NOMO-1 treated with dmso at 0.1 percent for 144 hours (cell line): ENCODE data around the gene TBC1D10B.

Source experiments
- DNase-seq: peaks from one replicate; lab custom pipeline; 2025; ENCODE audit not compliant: unreplicated experiment; lab: John Stamatoyannopoulos, UW

The TBC1D10B gene

DNA sequence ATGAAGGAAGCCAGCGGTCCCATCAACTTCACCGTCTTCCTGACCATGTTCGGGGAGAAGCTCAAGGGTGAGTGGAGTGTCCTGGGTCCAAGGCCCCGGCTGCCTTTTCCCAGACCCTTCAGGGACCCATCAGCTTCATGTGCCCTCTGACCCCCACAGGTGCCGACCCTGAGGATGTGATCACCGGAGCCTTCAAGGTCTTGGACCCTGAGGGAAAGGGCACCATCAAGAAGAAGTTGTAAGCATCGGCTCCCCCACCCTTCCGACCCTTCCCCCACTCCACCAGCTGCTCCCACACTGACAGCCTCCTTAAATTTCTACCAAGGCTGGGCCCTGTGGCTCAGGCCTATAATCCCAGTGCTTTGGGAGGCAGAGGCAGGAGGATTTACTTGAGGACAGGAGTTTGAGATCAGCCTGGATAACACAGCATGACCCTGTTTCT is 6.2 kb upstream of the TBC1D10B start:
- DNase-seq = no peak

DNA sequence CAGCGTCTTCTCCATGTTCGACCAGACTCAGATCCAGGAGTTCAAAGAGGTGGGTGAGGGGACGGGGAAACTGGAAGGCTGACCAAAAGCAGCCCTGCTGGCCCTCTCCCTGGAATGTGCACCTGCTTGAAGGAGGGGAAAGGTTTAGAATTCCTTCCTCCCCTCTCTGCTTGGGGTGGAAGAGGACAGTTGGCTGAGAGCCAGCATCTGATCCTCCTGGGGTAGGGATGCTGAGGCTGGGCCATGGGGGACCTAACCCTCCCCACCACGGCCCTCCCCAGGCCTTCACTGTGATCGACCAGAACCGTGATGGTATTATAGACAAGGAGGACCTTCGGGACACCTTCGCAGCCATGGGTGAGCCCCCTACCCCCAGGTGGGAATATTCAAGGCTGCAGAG is 5.6 kb upstream of the TBC1D10B start:
- no peak for DNase-seq

DNA sequence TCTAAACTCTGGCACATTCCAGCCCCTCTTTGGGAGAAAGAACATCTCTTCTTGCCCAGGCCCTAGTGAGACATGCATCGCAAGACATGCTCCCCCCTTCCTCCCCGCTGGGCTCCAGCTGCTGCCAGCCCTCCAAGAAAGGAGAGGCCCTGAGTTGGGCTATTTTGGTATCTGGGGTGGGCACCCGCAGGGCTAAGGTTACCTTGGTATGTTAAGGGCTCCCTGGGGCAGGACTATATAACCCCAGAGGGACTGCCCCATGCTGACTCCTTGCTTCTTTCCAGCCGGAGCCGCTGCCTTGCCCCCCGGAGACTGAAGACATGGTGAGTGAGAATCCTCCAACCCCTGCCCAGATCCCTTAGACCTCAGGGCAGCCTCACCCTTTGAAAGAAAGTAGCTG is 4.2 kb upstream of the TBC1D10B start, which contains the start of gene MYL11:
MYL11 (plus strand) TSS at position 265 of the 400 bp plus-strand sequence; CDS start at position 321, 56 bp downstream.
- no peak for DNase-seq

DNA sequence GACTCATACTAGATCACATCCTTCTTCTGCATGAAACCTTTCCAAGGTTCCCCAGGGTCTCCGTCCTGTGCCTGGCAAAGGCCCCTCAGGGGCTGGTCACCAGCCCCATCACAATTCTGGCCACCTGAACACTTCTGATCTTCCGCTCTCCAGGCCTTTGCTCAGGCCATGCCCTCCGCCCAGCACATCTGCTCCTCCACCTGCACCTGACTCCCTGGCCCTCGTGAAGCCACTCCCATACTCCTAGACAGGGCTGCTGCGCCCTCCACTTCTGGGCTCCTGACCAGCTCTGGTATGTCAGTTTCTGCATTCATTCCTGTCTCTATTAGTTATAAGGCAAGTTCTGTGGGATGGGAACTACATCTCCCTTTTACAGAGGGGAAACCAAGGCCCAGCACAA is 2.4 kb upstream of the TBC1D10B start:
- DNase-seq = no peak

DNA sequence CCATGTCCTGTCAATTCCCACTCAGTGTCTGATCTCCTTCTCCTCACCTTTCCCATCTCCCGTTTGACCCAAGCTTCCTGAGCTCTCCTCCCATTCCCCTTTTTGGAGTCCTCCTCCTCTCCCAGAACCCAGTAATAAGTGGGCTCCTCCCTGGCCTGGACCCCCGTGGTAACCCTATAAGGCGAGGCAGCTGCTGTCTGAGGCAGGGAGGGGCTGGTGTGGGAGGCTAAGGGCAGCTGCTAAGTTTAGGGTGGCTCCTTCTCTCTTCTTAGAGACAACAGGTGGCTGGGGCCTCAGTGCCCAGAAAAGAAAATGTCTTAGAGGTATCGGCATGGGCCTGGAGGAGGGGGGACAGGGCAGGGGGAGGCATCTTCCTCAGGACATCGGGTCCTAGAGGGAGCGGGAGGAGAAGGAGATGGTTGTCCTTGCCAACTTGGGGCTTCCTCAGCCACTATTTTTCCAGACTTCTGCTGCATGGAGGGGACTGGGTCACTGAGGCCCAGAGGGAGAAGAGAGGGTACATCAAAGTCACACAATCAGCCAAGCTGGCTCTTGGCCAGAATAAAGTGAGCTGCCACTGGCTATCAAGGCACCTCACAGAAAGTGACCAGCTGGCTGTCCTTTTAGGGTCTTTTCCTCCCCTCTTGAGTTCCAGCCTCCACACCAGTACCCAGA is 1.9 kb upstream of the TBC1D10B start:
- DNase-seq = no peak

DNA sequence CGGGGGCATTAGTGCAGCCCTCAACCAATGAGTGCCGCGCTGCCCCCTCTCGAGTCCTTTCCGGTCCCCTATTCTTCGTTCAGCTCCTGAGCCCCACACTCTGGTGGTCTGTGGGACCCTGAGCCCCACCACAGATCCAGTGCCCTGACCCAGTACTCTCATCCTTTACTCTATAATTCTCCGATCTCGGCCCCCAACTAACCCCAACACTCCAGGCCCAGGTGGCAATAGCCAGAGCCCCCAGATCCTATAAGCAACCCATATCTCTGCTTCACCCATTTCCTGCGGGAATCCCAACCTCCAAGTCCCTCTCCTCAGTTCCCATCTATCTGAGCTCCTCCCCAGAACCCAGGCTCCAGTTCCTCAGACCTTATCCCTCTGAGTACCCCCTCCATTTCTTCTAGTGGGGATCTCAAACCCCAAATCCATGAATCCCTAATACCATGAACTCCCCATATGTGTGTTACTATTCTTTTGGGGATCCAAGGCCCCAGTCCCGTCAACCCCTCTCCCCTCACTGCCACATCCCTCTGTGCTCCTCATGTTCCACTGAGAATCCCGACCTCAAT is 1.0 kb upstream of the TBC1D10B start:
- DNase-seq = no peak

DNA sequence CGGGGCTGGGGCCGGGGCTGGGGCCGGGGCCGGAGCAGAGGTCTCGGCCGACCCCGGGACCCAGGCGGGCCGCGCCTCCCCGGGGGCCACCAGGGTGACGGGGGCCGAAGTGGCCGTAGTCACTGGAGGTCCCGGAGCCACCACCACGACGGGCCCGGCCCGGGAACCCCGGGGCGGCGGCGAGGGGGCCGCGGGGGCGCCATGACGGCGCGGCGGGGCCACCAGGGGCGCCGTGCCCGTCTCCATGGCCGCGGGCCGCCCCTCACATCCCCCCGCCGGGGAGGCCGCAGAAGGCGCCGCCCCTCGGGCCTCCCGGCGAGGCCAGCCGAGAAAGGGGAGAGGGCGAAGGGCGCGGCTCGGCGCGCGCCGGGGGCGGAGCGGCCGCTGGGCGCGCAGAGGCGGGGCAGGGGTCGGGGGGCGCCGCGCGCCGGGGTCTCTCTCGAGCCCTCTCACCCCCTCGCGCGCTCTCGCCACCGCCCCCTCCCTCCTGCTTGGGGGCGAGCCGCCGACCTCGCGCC is 297 bp downstream of the TBC1D10B start:
- no peak for DNase-seq

DNA sequence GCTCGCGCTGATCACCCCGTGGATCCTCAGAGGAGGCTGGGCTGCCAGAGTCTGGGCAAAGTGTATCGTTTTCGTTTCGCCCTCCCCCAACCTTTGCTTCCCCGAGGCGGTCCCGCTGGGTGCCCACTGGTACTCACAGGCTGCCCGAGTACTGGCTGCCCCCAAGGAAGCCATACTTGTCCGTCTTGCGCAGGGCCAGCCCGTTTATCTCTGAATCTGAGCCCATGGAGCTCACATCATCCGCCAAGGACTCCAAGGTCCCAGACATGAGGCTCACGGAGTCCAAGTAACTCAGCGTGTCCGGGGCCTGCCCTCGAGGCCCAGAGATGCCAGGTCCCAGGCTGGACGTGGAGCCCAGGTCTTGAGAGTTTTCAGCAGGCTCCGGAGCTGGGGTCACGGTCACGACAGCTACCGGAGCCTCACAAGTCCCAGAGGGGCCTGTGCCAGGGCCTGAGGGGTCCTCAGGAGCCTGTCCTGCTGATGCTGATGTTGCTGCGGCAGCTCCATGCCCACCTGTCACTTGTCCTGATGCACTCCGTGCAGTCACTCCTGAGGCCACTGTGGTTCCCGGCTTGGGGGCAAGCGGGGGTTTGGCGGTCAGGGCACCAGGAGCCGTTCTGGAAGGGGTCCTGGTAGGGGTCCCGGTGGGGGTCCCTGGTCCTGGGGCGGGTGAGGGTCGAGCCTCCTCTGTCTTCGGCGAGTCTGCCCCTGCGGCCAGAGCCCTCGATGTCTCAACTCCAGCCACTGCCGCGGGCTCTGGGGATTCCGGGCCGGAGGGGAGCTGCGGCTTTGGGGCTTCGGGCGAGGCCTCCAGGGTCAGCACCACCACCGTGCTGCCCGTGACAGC is 980 bp downstream of the TBC1D10B start:
- DNase-seq = no peak

DNA sequence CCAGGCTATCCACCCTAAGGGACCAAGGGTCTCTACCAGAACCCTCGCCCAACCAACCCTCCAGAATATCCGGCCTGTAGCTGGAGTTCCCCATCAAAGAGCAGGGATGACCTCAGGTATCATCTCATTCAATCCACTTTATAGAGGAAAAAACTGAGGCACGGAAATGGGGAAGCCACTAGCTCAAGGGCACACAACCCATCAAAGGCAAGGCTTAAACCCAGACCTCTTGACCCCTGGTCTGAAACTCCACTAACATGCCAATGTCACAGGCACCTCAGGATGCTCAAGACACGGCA is 1.6 kb downstream of the TBC1D10B start:
- DNase-seq = no peak

DNA sequence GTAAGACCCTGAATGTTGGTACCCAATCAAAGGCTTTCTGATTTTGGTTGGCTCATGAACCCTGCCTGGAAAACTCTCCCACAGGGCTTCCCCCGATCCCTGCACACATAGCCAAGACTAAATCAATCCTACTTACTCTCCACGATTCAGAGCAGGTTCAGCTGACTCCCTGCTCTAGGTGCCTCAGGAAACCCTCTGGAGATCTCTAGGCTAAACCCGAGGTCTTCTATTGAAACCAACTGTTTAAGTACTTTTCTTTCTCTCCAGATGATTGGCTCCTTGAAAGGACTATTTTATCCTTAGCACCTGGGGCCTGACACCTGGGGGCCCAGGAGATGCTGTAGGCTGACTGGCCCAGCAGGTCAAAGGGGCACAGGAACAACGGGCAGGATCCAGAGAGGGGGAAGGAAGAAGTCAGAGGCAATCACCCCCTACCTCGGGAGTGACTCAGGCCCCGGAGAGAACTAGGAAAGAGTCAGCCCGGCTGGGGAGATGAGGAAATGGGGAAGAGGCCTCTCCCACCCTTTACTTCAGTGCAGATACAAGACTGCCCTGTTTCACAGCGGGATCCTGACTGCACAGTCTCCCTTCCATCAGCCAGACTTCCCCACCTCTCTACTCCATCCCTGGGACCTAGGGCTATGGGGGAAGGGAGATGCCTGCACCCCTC is 2.0 kb downstream of the TBC1D10B start:
- DNase-seq = peak; percentile 40

DNA sequence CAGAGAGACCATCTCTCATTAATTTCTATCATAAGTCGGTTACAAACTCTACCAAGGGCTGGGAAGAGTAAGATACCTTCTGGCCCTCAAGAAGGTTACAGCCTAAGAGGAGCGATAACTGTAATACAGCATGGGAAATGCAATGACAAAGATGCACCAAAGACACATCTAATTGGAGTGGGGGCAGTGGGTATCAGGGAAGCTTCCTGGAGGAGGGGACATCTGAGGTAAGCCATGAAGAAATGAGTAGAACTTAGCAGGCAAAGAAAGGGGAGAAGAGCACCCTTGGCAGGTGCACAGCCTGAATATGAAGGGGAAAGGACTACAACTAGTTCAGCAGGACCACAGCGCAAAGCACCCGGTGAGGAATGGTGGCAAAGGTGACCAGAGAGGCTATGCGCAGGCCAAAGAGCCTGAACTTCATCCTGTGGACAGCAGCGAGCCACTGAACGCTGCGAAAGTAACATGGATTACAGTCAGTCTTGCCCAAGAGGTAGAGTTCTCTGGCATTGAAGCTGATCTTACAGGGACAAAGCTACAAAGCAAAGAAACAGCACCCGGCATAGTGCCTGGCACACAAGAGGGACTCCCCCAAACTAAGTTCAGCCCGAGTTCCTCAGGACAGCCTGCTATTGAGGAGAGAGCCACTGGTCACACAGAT is 2.8 kb downstream of the TBC1D10B start:
- DNase-seq = no peak

DNA sequence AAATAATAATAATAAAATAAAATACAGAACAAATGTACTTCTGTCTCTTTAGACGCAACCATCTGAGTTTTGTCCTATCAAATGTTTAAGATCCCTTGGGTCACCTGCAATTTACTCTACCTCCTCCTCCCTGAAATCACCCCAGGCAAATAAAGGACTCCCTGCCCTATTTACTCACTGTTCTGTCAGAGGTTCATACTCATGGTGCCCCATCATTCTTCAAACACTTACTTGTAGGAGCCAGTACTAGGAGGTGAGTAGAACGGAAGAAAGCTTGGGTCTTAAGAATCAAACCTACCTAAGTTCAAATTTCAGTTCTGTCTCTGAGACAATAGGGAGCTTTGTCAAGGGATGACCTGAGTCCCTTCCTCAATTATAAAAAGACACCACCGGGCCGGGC is 3.8 kb downstream of the TBC1D10B start:
- no peak for DNase-seq

DNA sequence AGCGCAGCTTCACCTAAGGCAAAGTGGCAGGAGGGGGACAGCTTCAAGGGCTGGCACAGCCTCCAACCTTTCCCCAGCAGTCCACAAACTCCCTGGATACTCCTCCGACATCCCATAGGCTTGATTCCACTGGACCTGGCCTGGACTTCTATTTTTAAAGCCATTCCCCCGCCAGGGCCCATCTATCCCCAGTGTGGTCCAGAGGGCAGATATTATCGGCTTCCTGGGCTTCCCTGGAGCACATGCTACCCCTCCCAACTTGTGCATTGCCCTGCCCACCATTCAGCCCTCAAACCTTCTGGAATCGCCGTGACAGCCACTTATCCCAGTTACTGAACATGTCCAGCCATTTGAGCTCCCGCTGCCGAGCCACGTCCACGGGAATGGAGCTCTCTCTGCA is 5.1 kb downstream of the TBC1D10B start:
- DNase-seq = no peak

DNA sequence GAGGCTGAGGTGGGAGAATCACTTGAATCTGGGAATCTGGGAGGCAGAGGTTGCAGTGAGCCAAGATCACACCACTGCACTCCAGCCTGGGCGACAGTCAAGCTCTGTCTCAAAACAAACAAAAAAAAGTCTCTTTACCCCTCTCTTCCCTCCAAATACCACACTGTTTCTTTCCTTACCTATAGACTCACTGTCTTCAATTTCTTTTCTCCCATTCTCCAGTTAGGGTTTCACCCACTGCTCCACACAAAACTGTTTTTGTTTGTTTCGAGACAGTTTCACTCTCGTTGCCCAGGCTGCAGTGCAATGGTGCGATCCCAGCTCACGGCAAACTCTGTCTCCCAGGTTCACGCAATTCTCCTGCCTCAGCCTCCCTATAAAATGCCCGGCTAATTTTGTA is 9.1 kb downstream of the TBC1D10B start:
- DNase-seq = no peak

DNA sequence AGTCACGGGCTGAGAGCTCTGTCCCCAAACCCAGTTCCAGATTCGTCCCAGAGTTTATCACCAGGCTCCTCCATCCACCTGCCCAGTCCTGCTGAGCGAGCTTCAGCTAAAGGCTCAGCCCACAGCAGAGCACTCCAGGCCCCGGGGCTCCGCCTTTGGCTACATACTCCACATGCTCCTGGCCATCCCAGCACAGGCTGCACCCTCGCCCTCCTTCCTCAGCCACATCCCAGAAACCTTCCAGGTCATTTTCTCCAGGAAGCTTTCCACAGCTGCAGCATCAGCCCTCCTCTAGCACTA is 10.5 kb downstream of the TBC1D10B start:
- DNase-seq = no peak

DNA sequence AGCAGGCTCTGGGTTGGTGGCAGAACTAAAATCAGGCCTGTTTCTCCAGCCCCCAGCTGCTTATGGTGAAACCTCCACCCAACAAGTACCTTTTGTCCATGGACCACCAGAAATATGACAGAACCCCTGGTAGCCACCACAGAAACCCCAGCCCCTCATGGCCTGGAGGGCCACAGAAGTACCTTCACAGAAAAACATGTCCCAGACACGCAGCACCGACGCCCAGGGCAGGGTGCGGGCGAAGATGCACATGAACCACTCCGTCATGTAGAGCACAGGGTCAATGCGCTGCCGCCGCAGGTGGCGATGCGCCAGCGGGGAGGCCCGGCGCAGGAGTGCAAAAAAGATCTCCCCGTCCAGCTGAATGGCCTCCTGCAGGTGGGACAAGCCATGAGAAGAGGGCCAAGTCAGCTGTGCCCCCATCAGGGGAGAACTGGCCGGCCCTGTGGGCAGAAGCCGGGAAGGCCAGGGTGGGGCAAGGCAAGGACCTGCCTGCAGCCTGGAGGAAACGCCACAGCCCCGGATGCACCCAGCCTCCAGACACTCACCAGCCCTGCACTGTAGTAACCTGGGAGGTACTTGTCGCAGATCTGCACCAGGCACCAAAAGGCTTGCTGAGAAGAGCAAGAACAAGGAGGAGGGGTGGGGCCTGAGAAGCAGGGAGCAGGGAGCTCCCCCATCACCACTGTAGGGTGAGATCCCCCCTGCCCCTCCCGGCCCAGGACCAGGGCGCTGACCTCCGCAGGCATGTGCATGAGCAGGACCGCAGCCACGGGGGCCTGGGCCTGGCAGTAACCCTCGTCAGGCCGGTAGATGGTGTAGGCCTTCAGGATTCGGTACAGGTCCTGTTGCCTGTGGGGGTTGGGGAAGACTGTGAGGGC is 11.1 kb downstream of the TBC1D10B start:
- no peak for DNase-seq

DNA sequence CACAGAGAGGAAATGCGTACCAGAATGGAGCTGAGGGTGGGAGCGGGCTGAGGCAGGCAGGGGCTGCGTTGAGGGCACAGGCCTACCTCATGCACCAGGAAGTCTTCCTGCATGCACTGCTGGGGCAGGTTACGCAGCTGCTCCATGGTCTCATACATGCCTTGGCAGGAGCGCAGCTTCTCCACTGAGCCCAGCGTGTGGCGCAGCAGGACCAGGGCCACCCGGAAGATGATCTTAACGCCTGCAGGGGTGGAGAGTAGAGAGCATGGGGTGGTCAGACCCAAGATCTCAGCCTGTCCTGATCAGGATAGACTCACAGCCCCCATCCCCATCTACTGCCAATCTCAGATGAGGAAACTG is 11.7 kb downstream of the TBC1D10B start:
- DNase-seq = no peak

DNA sequence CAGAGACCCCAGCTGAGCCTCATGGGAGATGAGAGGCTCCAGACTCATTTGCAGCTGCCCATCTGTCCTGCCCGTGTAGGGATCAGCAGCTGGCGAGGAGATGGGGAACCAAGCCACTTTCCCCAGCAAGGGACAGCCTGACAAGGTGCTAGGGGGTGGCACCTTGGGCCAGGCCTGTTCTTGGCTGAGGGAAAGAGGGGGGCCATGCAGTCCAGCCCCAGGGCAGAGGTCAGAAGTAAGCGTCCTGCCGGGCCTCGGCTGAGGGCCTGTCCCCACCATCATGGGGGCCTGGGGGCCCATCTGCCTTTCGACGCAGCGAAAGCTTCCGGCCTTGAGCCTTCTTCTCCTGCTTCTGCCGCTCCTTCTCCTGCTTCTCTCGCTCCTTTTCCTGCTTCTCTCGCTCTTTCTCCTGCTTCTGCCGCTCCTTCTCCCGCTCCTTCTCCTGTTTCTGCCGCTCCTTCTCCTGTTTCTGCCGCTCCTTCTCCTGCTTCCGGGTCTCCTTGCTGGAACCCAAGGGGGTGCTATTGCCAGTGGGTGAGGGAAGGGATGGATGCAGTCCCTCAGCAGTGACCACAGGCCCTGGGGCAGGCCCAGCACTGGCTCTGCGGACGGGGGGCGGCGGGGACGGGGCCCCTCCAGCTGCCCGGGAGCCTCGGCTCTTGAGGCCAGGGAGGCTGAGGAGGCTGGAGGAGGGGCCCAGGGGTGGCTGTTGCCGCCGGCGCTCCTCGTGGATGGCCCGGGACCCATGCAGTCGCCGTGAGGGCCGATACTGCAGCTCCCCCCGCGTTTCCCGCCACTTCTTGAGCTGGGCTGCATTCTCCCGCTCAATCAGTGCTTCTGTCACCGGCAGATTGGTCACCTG is 12.3 kb downstream of the TBC1D10B start:
- no peak for DNase-seq

DNA sequence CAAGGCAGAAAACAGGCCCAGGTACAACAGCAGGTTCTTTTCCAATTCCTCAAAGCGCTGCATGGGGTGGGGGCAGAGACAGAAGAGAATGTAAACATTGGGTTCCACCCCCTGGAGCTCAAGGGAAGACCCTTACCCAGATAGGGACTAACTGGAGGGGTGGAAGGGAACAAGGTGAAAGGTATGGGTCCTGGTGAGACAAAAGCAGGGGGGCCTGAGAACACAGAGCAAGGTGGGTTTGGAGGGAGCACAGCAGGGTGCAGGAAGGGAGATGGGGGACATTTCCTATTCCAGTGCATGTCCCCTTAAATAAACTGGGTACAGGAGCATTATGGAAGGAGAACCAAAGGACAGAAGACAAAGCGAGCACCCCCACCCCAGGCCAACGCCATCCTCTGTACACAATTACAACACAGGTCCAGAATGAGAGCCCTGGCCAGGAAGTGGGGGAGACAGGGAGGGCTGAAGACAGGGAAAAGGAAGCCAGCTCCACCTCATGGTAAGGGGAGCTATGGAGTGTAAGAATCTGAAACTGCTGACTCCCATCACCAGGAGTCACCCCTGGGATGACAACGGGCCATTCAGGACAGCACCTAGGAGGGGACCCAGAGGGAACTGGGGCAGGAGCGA is 13.1 kb downstream of the TBC1D10B start:
- no peak for DNase-seq
